Spleen (tissue), 11 donors: ENCODE results near the gene COL8A2. TPM values are rescaled to one million over a fixed set of nuclear protein-coding genes. Genes with fewer than 3 reads are reported as not detected.
A peak's percentile ranks its signal among the peaks of the same experiment; 100 is the strongest.

Source experiments
- DNase-seq: peaks from one replicate; pipeline ENCODE4 v3.0.0-alpha.2; 2020
- H3K27ac ChIP-seq, 8 donors: fragments of 200-600 bp; sonication (generic) in 7 of 8; 1 replicate in 4 of 8; 2 replicates in 4 of 8; pipeline versions ENCODE4 v1.5.0 to v1.8.0; 2016 to 2021; ENCODE audit warnings: inconsistent platforms in 4 of 8, mild to moderate bottlenecking in 4 of 8, moderate library complexity in 1 of 8
- H3K27me3 ChIP-seq, 7 donors: fragments of 200-600 bp; sonication (generic) in 6 of 7; replicated peaks in 1 of 7; 1 replicate in 4 of 7; 2 replicates in 3 of 7; pipeline versions ENCODE4 v1.5.0 to v1.8.0; 2016 to 2021; ENCODE audit warnings: inconsistent platforms in 3 of 7, mild to moderate bottlenecking in 1 of 7
- H3K36me3 ChIP-seq, 6 donors: fragments of 200-600 bp; sonication (generic) in 5 of 6; 1 replicate in 4 of 6; 2 replicates in 2 of 6; pipeline versions ENCODE4 v1.5.0 to v1.8.0; 2016 to 2021; ENCODE audit warnings: inconsistent platforms in 2 of 6
- H3K4me1 ChIP-seq, 6 donors: fragments of 200-600 bp; sonication (generic) in 5 of 6; 1 replicate in 3 of 6; 2 replicates in 3 of 6; pipeline versions ENCODE4 v1.5.0 to v1.8.0; 2016 to 2021; ENCODE audit warnings: inconsistent platforms in 3 of 6
- H3K4me3 ChIP-seq, 8 donors: fragments of 200-600 bp; sonication (generic) in 7 of 8; 1 replicate in 4 of 8; 2 replicates in 4 of 8; pipeline versions ENCODE4 v1.5.0 to v1.8.0; 2016 to 2021; ENCODE audit warnings: inconsistent platforms in 4 of 8, mild to moderate bottlenecking in 4 of 8, moderate library complexity in 2 of 8
- H3K9me3 ChIP-seq, 8 donors: fragments of 200-600 bp; sonication (generic) in 7 of 8; 1 replicate in 4 of 8; 2 replicates in 4 of 8; pipeline versions ENCODE4 v1.5.0 to v1.8.0; 2016 to 2021; ENCODE audit warnings: inconsistent platforms in 4 of 8
- CTCF ChIP-seq, 11 experiments: fragments of 200-600 bp in 7 of 11; fragments of 450-650 bp in 4 of 11; sonication (generic) in 4 of 11; IDR thresholded peaks in 8 of 11; conservative IDR thresholded peaks in 3 of 11; 1 replicate in 7 of 11; 2 replicates in 4 of 11; pipeline versions ENCODE4 v1.4.0 to v1.8.0; 2016 to 2021; ENCODE audit warnings: antibody characterized with exemption in 11 of 11, inconsistent platforms in 4 of 11, mild to moderate bottlenecking in 1 of 11
- POLR2A ChIP-seq, 3 donors: fragments of 450-650 bp; IDR thresholded peaks; one replicate each; pipeline ENCODE4 v1.5.1; 2017; ENCODE audit warnings: antibody characterized with exemption in 3 of 3, mild to moderate bottlenecking in 1 of 3
- POLR2AphosphoS5 ChIP-seq, 3 donors: sonication (generic); formaldehyde crosslinking; IDR thresholded peaks; one replicate each; pipeline ENCODE4 v1.5.1; 2017; ENCODE audit warnings: antibody characterized with exemption in 3 of 3
- WGBS, 5 donors: extraction: QIAGEN DNeasy Blood & Tissue Kit in 3 of 5; methylation state at CpG; one replicate each; pipeline versions ENCODE4 v1.1.5 to v1.1.7; 2013 to 2018; 5-methylcytosine and 5-hydroxymethylcytosine counted together
- intact Hi-C: fragments of 100-400 bp; cut with DNase I; formaldehyde crosslinking; loops from one replicate; pipeline ENCODE4 v1.15.0; 2023; ENCODE audit warnings: low total_unique reads
- polyA plus RNA-seq, 3 donors: library from polyadenylated mRNA; stranded (reverse); fragments of 200-250 nt; gene quantifications; one replicate each; pipeline ENCODE4 v1.2.1, GENCODE V29; 2013
- total RNA-seq, 7 donors: library from RNA; depleted of rRNA in 3 of 7; stranded (reverse); fragments of >200 nt in 3 of 7; fragmentation: NEBNext Ultra II Directional in 4 of 7; extraction: Animal tissue kit (Norgen Biotek cat#: 25700) in 4 of 7; gene quantifications; one replicate each; pipeline versions ENCODE4 v1.1.0 to v1.2.1, GENCODE V29; 2016 to 2021
- donor health status: healthy with polysubstance abuse.
- donor health status: DM: no; HTN: no; CAD: no; lungs with moderate emphysema.
- donor health status: DM: no; HTN: no; CAD: no.
- donor health status: Bipolar disorder and iron deficiency.
- donor health status: healthy.
- donor health status: DM: no; HTN: no; CAD: no.
- donor health status: DM: yes; HTN: yes; CAD: no.

Gene COL8A2
- total and polyA plus RNA-seq, 10 donors, result 2.1 to 32.0 (median 9.9) TPM

DNA sequence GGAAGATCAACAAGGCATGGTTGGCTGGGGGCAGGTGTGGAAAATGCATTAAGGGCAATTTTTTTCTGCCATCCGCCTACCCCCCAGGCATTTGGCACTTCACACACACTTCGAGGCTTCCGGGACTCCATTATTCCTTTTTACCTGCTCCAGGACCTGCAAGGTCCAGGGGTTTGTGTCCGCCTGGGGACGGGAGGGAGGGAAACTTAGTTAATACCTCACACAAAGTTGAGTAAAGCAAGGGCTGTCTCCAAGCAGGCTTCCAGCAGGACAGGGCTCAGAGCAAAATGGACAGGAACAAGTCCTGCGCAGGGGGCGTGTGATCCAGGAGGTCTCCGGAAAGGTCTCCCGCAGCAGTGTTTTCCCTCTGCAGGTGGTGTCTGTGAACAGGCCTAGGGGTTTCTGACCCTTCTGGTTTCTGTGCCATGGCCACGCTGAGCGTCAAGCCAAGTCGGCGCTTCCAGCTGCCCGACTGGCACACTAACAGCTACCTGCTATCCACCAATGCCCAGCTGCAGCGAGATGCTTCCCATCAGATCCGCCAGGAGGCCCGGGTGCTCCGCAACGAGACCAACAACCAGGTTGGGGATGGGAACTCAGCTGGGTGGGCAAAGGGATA is 40.4 kb downstream of the COL8A2 start:
- Histone ChIP-seq H3K27me3 (peaks cover 0 to 49% (median 17%) of the 10 kb centered on the region in 7 donors), H3K4me1 (peaks cover 3 to 30% (median 25%) of the 10 kb centered on the region in 6 donors), H3K4me3 (peak overlapping the region in 6 of 8 donors; percentile 11 to 63 (median 37)), H3K27ac (no peak overlapping the region), H3K36me3 (no peaks in the 10 kb centered on the region), H3K9me3 (no peaks in the 10 kb centered on the region)
- intact Hi-C loops, result no loop called here
- TF ChIP-seq POLR2A (IDR thresholded peaks at IDR 0.05) (no peak), POLR2AphosphoS5 (IDR thresholded peaks at IDR 0.05) (no peak), CTCF (IDR thresholded peaks at IDR 0.05 in 8 of 11, conservative IDR thresholded peaks at IDR 0.05 in 3 of 11) (no peak)
- DNase-seq, result peak; percentile 61
- 61 to 73% (median 64%) methylated on average over 14 to 19 of the region's 19 CpGs for WGBS, 5 donors

- Histone ChIP-seq H3K36me3 (no peaks in the 10 kb centered on the region), H3K27me3 (peaks cover 0 to 49% (median 17%) of the 10 kb centered on the region in 7 donors), H3K4me1 (peaks cover 0 to 23% (median 19%) of the 10 kb centered on the region in 6 donors), H3K4me3 (peak within 1 kb of the TSS in 7 of 8 donors; percentile 11 to 63 (median 35)), H3K27ac (no peak within 1 kb of the TSS), H3K9me3 (no peaks in the 10 kb centered on the region)
- TF ChIP-seq POLR2AphosphoS5 (IDR thresholded peaks at IDR 0.05) (peak in 1 of 3 donors; percentile 18), POLR2A (IDR thresholded peaks at IDR 0.05) (no peak), CTCF (IDR thresholded peaks at IDR 0.05 in 8 of 11, conservative IDR thresholded peaks at IDR 0.05 in 3 of 11) (no peak)
- intact Hi-C loops, result no loop called here
- DNase-seq, result peak; percentile 80
- 14 to 18% (median 15%) methylated on average over 43 to 59 of the region's 59 CpGs for WGBS, 5 donors
Observed at GRCh38 chr1:36083635-36084496, 41.2 kb downstream of the COL8A2 start, which contains the start of gene TEKT2. Gene TEKT2 (plus strand): TSS chr1:36084094. CDS start chr1:36084922, 828 bp downstream.

DNA sequence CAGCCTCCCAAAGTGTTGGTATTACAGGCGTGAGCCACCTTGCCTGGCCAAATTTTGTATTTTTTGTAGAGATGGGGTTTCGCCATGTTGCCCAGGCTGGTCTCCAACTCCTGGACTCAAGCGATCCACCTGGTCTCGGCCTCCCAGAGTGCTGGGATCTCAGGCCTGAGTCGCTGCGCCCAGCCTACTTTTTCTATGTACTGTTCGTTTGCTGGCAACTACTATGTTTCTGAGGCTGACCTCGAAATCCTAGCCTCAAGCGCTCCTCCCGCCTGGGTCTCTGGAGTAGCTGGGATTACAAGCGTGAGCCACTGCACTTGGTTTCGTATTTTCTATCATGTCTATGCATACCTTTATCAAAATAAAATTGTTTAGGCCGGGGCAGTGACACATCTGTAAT is 41.8 kb downstream of the COL8A2 start:
- no peak overlapping the region for H3K27ac ChIP-seq
- no peaks in the 10 kb centered on the region for H3K9me3 ChIP-seq
- H3K4me1 ChIP-seq, result peaks cover 0 to 20% (median 15%) of the 10 kb centered on the region in 6 donors
- intact Hi-C loops, result no loop called here
- no peaks in the 10 kb centered on the region for H3K36me3 ChIP-seq
- H3K4me3 ChIP-seq, result no peak overlapping the region
- H3K27me3 ChIP-seq, result peaks cover 0 to 49% (median 17%) of the 10 kb centered on the region in 7 donors
- TF ChIP-seq POLR2A (IDR thresholded peaks at IDR 0.05) (no peak), POLR2AphosphoS5 (IDR thresholded peaks at IDR 0.05) (no peak), CTCF (IDR thresholded peaks at IDR 0.05 in 8 of 11, conservative IDR thresholded peaks at IDR 0.05 in 3 of 11) (no peak)
- WGBS, 5 donors, result 87 to 95% (median 90%) methylated on average over 13 of the region's 13 CpGs
- peak; percentile 29 for DNase-seq
